Thyroid gland (tissue), 4 donors: ENCODE results near the gene CCDC136.

ENCODE experiments used
- CTCF ChIP-seq, 6 experiments: fragments of 200-600 bp in 3 of 6; fragments of 450-650 bp in 3 of 6; sonication (generic) in 3 of 6; IDR thresholded peaks; one replicate each; pipeline ENCODE4 v1.5.1; 2016 to 2019; ENCODE audit warnings: antibody characterized with exemption in 6 of 6, mild to moderate bottlenecking in 2 of 6, inconsistent platforms in 1 of 6, moderate library complexity in 1 of 6
- POLR2A ChIP-seq, 2 donors: fragments of 450-650 bp; IDR thresholded peaks; one replicate each; pipeline ENCODE4 v1.6.1; 2017; ENCODE audit warnings: antibody characterized with exemption in 2 of 2, mild to moderate bottlenecking in 2 of 2, moderate library complexity in 1 of 2

- TF ChIP-seq CTCF (IDR thresholded peaks at IDR 0.05) (no peak), POLR2A (IDR thresholded peaks at IDR 0.05) (no peak)
These were observed 76.3 kb downstream of the CCDC136 start for GRCh38 chr7:128867842-128868623.
